GM13977 (cell line): ENCODE results near the gene METTL8.
A peak's percentile ranks its signal among the peaks of the same experiment; 100 is the strongest.

ENCODE experiments used
- DNase-seq: peaks from one replicate; pipeline ENCODE4 v3.0.0; 2012; ENCODE audit warnings: low spot score
- CTCF ChIP-seq: IDR thresholded peaks from 2 replicates; pipeline ENCODE4 v1.5.1; 2012; ENCODE audit warnings: mild to moderate bottlenecking, control low read depth; ENCODE audit not compliant: insufficient read depth; ENCODE audit errors: extremely low read depth, missing control alignments
- in situ Hi-C: fragments of 300-500 bp; cut with MboI; formaldehyde crosslinking; loops from one replicate; pipeline ENCODE4 v1.12.0; 2022; ENCODE audit warnings: low sequenced_read_pairs, low pct_unique_long_range_greater_than_20kb, mixed read lengths, inconsistent platforms; ENCODE audit not compliant: unreplicated experiment

Gene METTL8

GRCh38 chr2:171447675-171448074 is 13.9 kb upstream of the METTL8 start:
- TF ChIP-seq CTCF = peak; percentile 27
- DNase-seq = no peak
- in situ Hi-C loops = loop anchor here (25.0 kb wide), 1 partner anchor 460 kb away; no protein-coding TSS in a partner anchor

GRCh38 chr2:171441470-171441869 is 7.7 kb upstream of the METTL8 start:
- DNase-seq = no peak
- TF ChIP-seq CTCF = no peak
- in situ Hi-C loops = loop anchor here (25.0 kb wide), 1 partner anchor 454 kb away; no protein-coding TSS in a partner anchor

GRCh38 chr2:171436307-171436706 is 2.5 kb upstream of the METTL8 start:
- no peak for DNase-seq
- in situ Hi-C loops = loop anchor here (25.0 kb wide), 1 partner anchor 449 kb away; no protein-coding TSS in a partner anchor
- TF ChIP-seq CTCF = no peak

- in situ Hi-C loops = loop anchor here (25.0 kb wide), 1 partner anchor 447 kb away; no protein-coding TSS in a partner anchor
- DNase-seq = peak; percentile 96
- no peak for TF ChIP-seq CTCF
Observed at GRCh38 chr2:171434013-171434989, 511 bp upstream of the METTL8 start, which contains the start of gene DCAF17. Gene DCAF17 (plus strand): TSS chr2:171434226. CDS start chr2:171434578, 352 bp downstream.

- in situ Hi-C loops = loop anchor here (25.0 kb wide), 1 partner anchor 446 kb away; no protein-coding TSS in a partner anchor
- no peak for TF ChIP-seq CTCF
- DNase-seq = peak; percentile 54
Observed at GRCh38 chr2:171432969-171433762, 624 bp downstream of the METTL8 start.
